Eye (tissue), 1 donor: ENCODE measurements around the gene BICC1.
A peak's percentile ranks its signal among the peaks of the same experiment; 100 is the strongest.
"Not testable (repeated sequence)": the region's sequence is repeated elsewhere in the genome, so short reads cannot be mapped to it uniquely, and the experiment has no call there.

Experiments
- DNase-seq: peaks from one replicate; pipeline ENCODE4 v3.0.0-alpha.2; 2015

Gene BICC1

GRCh38 chr10:58567652-58568051 is 55.0 kb downstream of the BICC1 start:
- DNase-seq, result no peak

DNA sequence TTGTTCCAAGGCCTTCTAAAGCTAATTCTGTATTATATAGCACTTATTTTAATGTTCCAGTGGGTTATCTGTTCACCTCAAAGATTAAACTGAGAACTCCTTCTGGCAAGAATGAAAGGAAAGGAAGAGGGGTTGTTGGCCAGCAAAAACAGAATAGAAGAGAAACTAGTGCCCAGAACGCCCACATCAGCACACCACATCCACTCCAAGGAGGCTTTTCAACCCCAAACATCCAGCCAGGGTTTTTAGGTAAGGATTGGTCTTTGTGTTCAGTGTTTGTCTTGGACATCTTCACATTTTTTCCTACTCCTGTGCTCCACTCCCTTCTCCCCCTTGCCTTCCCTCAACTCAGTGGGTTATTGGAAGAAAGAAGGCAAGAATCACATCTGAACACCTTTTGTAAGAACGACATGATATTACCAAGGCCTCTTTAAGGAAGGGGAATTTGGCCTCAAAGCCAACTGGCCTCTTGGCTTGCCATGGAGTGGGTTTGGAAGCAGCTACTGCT is 55.8 kb downstream of the BICC1 start:
- no peak for DNase-seq

- no peak for DNase-seq
Measured at GRCh38 chr10:58570307-58570723, 57.6 kb downstream of the BICC1 start.

DNA sequence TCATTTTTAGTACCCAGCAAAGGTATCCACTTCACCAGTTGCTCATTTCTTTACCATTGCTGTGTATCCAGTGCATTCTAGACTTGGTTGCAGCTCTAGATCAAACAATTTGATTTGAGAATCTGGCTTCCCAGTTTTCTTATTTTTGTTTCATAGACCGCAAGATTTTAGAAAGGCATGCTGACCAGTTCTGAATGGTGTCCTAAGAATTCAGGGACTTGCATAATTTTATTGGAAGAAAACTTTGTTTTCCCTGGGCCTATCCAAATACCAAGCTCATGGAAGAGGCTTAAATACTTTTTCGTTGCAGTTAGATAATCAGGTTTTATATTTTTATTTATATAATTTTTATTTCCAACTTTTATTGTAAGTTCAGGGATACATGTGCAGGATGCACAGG is 58.3 kb downstream of the BICC1 start:
- DNase-seq, result no peak

- no peak for DNase-seq
Measured at GRCh38 chr10:58573144-58573543, 60.5 kb downstream of the BICC1 start.

GRCh38 chr10:58574058-58574457 is 61.4 kb downstream of the BICC1 start:
- peak; percentile 60 for DNase-seq

- no peak for DNase-seq
Measured at GRCh38 chr10:58575491-58575890, 62.8 kb downstream of the BICC1 start.

- DNase-seq, result peak; percentile 42
Measured at GRCh38 chr10:58576751-58577436, 64.2 kb downstream of the BICC1 start.

DNA sequence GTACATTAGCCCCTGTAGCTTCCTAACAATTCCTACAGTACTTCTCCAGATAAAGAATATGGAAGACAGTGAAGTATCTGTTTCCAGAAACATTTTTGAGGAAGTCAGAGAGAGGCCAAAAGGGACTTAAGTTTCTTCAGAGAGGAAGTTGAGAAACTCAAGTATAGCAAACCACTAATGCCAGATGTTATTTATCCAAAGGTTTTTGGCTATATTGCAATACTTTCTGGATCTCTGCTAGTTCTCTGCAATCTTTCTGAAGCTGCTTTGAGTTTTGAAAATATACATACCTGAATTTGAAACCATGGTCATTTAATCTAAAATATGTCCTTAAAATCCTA is 64.7 kb downstream of the BICC1 start:
- peak; percentile 55 for DNase-seq

- DNase-seq, result peak; percentile 35
Measured at GRCh38 chr10:58578366-58578765, 65.7 kb downstream of the BICC1 start.

DNA sequence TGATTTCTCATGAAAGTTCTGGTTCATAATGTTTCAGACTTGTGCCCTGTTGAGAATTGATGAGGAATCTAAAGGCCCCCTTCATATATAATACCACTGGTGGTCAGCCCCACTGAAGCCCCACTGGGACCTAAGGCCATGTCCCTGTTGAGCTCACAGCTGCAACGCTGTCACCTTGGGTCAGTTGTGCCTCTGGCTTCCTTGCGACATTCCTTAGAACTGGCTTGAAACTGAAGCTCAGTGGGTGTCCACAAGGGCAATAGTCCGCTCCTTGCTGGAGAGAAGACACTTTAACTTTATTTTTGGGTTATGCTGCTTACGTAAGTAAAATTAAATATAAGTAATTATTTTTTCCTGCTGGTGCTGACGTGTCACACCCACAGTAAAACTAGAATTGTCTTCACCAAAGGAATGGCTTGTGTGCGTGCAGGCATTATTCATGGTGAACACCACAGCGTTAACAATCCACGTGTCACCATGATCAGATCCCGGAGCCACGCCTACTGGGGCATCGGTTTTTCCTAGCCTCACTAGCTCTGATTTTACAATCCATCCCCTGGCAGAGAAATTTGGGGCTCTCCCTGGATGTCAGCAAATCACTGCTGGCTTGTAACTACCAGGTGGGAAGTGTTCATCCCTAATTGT is 66.5 kb downstream of the BICC1 start:
- no peak for DNase-seq

- no peak for DNase-seq
Measured at GRCh38 chr10:58582045-58582444, 69.4 kb downstream of the BICC1 start.

- DNase-seq, result no peak
Measured at GRCh38 chr10:58585435-58585834, 72.8 kb downstream of the BICC1 start.

GRCh38 chr10:58586282-58587245 is 73.9 kb downstream of the BICC1 start:
- no peak for DNase-seq

- DNase-seq, result no peak
Measured at GRCh38 chr10:58587676-58588075, 75.0 kb downstream of the BICC1 start.

- no peak for DNase-seq
Measured at GRCh38 chr10:58588673-58589265, 76.1 kb downstream of the BICC1 start.

GRCh38 chr10:58590152-58590840 is 77.6 kb downstream of the BICC1 start:
- DNase-seq, result no peak

DNA sequence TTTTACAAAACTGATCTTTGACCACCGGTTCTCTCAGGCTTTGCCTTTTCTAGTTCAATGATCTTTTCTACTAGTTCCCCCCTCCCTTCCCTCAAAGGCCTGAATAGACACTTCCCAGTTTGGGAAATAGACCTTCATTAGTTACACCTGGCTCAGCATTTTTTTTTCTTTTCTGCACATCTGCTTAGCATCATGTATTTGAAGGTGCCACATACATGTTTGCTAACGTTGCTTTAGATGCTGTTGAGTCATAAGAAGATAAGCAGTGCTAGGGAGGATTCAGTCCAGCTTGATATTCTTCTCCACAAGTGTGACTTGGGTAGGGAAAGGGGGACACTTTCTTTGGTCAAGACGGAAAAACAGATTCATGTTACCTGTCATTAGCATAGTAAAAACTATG is 78.3 kb downstream of the BICC1 start:
- no peak for DNase-seq

GRCh38 chr10:58593008-58593407 is 80.3 kb downstream of the BICC1 start:
- no peak for DNase-seq

GRCh38 chr10:58597211-58597610 is 84.5 kb downstream of the BICC1 start:
- not testable (repeated sequence) for DNase-seq

- DNase-seq, result no peak
Measured at GRCh38 chr10:58599927-58600553, 87.4 kb downstream of the BICC1 start.

GRCh38 chr10:58608351-58608750 is 95.7 kb downstream of the BICC1 start:
- DNase-seq, result no peak
